Transverse colon (tissue), 4 donors: Measurements from ENCODE around the gene PCNX2.

Experiments
- EP300 ChIP-seq: sonication (generic); formaldehyde crosslinking; IDR thresholded peaks from one replicate; pipeline ENCODE4 v1.6.1; 2017; ENCODE audit warnings: antibody characterized with exemption, low read depth
- POLR2A ChIP-seq: fragments of 450-650 bp; IDR thresholded peaks from one replicate; pipeline ENCODE4 v1.6.1; 2016; ENCODE audit warnings: antibody characterized with exemption, mild to moderate bottlenecking, moderate library complexity
- POLR2AphosphoS5 ChIP-seq, 3 donors: sonication (generic); formaldehyde crosslinking; IDR thresholded peaks; one replicate each; pipeline ENCODE4 v1.6.1; 2016; ENCODE audit warnings: antibody characterized with exemption in 3 of 3
- TF ChIP-seq, protein P1 (sequence below), 5 experiments: fragments of 200-600 bp in 3 of 5; fragments of 450-650 bp in 2 of 5; sonication (generic) in 3 of 5; IDR thresholded peaks; 1 replicate in 2 of 5; 2 replicates in 3 of 5; pipeline ENCODE4 v1.5.1; 2016 to 2017; ENCODE audit warnings: antibody characterized with exemption in 5 of 5, inconsistent platforms in 3 of 5, mild to moderate bottlenecking in 2 of 5, moderate library complexity in 1 of 5

DNA sequence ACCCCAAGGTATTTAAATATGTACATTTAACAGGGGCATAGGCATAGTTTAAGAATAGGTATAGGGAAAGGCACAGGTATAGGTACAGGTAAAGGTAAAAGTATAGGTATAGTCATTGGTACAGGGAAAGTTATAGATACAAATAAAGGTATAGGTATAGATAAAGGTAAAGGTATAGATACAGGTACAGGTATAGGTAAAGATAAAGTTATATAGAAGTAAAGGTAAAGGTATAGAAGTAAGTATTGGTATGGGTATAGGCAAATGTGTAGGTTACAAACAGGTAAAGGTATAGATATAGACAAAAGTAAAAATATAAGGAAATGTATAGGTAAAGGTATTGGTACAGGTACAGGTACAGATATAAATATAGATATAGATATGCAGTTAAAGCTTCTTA, 137.2 kb downstream of the PCNX2 start:
- TF ChIP-seq POLR2A = no peak
- TF ChIP-seq, protein P1, sequence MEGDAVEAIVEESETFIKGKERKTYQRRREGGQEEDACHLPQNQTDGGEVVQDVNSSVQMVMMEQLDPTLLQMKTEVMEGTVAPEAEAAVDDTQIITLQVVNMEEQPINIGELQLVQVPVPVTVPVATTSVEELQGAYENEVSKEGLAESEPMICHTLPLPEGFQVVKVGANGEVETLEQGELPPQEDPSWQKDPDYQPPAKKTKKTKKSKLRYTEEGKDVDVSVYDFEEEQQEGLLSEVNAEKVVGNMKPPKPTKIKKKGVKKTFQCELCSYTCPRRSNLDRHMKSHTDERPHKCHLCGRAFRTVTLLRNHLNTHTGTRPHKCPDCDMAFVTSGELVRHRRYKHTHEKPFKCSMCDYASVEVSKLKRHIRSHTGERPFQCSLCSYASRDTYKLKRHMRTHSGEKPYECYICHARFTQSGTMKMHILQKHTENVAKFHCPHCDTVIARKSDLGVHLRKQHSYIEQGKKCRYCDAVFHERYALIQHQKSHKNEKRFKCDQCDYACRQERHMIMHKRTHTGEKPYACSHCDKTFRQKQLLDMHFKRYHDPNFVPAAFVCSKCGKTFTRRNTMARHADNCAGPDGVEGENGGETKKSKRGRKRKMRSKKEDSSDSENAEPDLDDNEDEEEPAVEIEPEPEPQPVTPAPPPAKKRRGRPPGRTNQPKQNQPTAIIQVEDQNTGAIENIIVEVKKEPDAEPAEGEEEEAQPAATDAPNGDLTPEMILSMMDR (IDR thresholded peaks at IDR 0.05) = no peak
- TF ChIP-seq EP300 = no peak
- no peak for TF ChIP-seq POLR2AphosphoS5 (IDR thresholded peaks at IDR 0.05)
